ENCODE data around the gene PTPRF.
A peak's percentile ranks its signal among the peaks of the same experiment; 100 is the strongest.
"Not testable (repeated sequence)": the region's sequence is repeated elsewhere in the genome, so short reads cannot be mapped to it uniquely, and the experiment has no call there.

The PTPRF gene

GRCh38 chr1:43547538-43548072, 16.9 kb downstream of the PTPRF start:
- H3K9me3 ChIP-seq (ENCODE audit: control extremely low read depth in 1 of 5, control insufficient read depth in 4 of 5, insufficient read depth in 2 of 5, low read depth in 1 of 5, low read length in 4 of 5) = no peaks in the 10 kb centered on the region
- H3K4me1 ChIP-seq (ENCODE audit: control extremely low read depth in 1 of 4, control insufficient read depth in 4 of 4, insufficient read depth in 4 of 4, low read length in 3 of 4) = peaks cover 0 to 6% (median 4%) of the 10 kb centered on the region in 4 experiments
- no peak for DNase-seq
- 93% methylated on average over 9 of the region's 11 CpGs for WGBS (ENCODE audit: insufficient coverage)
- H3K4me3 ChIP-seq (ENCODE audit: control insufficient read depth in 1 of 7, extremely low read depth in 1 of 7, insufficient read depth in 4 of 7, low read depth in 2 of 7, low read length in 6 of 7) = no peak overlapping the region
- ChIA-PET POLR2A (no interaction called here), CTCF (interaction anchor here (1.9 kb wide), 1 partner anchor 10 kb away, joined by 6 read pairs; no protein-coding TSS in a partner anchor)
- no peaks in the 10 kb centered on the region for H3K36me3 ChIP-seq (ENCODE audit: control insufficient read depth in 4 of 4, insufficient read depth in 4 of 4, low read length in 3 of 4)
- peaks cover 0 to 5% (median 0%) of the 10 kb centered on the region in 5 experiments for H3K27me3 ChIP-seq (replicated peaks in 2 of 5; ENCODE audit: control insufficient read depth in 4 of 5, insufficient read depth in 5 of 5, low read length in 4 of 5)
- H3K27ac ChIP-seq (ENCODE audit: insufficient read depth in 1 of 2, low read depth in 1 of 2, low read length in 2 of 2, poor library complexity in 1 of 2, severe bottlenecking in 2 of 2) = no peak overlapping the region

- 95% methylated on average over 15 of the region's 18 CpGs for WGBS (ENCODE audit: insufficient coverage)
- CTCF ChIA-PET = interaction anchor here (1.9 kb wide), 1 partner anchor 11 kb away, joined by 6 read pairs; no protein-coding TSS in a partner anchor
- POLR2A ChIA-PET = no interaction called here
- Histone ChIP-seq H3K4me1 (ENCODE audit: control extremely low read depth in 1 of 4, control insufficient read depth in 4 of 4, insufficient read depth in 4 of 4, low read length in 3 of 4) (peaks cover 0 to 6% (median 4%) of the 10 kb centered on the region in 4 experiments), H3K9me3 (ENCODE audit: control extremely low read depth in 1 of 5, control insufficient read depth in 4 of 5, insufficient read depth in 2 of 5, low read depth in 1 of 5, low read length in 4 of 5) (no peaks in the 10 kb centered on the region), H3K27ac (ENCODE audit: insufficient read depth in 1 of 2, low read depth in 1 of 2, low read length in 2 of 2, poor library complexity in 1 of 2, severe bottlenecking in 2 of 2) (no peak overlapping the region), H3K27me3 (replicated peaks in 2 of 5; ENCODE audit: control insufficient read depth in 4 of 5, insufficient read depth in 5 of 5, low read length in 4 of 5) (peaks cover 0 to 5% (median 0%) of the 10 kb centered on the region in 5 experiments), H3K36me3 (ENCODE audit: control insufficient read depth in 4 of 4, insufficient read depth in 4 of 4, low read length in 3 of 4) (no peaks in the 10 kb centered on the region), H3K4me3 (ENCODE audit: control insufficient read depth in 1 of 7, extremely low read depth in 1 of 7, insufficient read depth in 4 of 7, low read depth in 2 of 7, low read length in 6 of 7) (no peak overlapping the region)
- no peak for DNase-seq
Observed at GRCh38 chr1:43548285-43549271, 17.9 kb downstream of the PTPRF start.

DNA sequence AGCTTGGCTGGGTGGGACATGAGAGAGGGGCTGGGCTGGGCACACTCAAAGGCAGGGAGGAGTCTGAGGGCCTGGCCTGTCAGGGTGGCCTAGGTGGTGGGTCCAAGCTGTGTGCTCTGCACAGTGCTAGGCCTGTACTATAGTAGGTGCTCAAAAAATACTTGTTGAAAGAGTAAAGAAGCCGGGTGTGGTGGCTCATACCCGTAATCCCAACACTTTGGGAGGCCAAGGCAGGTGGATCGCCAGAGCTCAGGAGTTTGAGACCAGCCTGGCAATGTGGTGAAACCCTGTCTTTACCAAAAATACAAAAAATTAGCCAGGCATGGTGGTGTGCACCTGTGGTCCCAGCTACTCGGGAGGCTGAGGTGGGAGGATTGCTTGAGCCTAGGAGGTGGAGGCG, 18.7 kb downstream of the PTPRF start:
- H3K4me1 ChIP-seq (ENCODE audit: control extremely low read depth in 1 of 4, control insufficient read depth in 4 of 4, insufficient read depth in 4 of 4, low read length in 3 of 4); POLR2A ChIA-PET; H3K27me3 ChIP-seq (replicated peaks in 2 of 5; ENCODE audit: control insufficient read depth in 4 of 5, insufficient read depth in 5 of 5, low read length in 4 of 5); H3K27ac ChIP-seq (ENCODE audit: insufficient read depth in 1 of 2, low read depth in 1 of 2, low read length in 2 of 2, poor library complexity in 1 of 2, severe bottlenecking in 2 of 2); H3K36me3 ChIP-seq (ENCODE audit: control insufficient read depth in 4 of 4, insufficient read depth in 4 of 4, low read length in 3 of 4); DNase-seq; H3K9me3 ChIP-seq (ENCODE audit: control extremely low read depth in 1 of 5, control insufficient read depth in 4 of 5, insufficient read depth in 2 of 5, low read depth in 1 of 5, low read length in 4 of 5); H3K4me3 ChIP-seq (ENCODE audit: control insufficient read depth in 1 of 7, extremely low read depth in 1 of 7, insufficient read depth in 4 of 7, low read depth in 2 of 7, low read length in 6 of 7): not testable (repeated sequence)
- 98% methylated on average over 5 of the region's 5 CpGs for WGBS (ENCODE audit: insufficient coverage)
- CTCF ChIA-PET = interaction anchor here (1.9 kb wide), 1 partner anchor 12 kb away, joined by 6 read pairs; no protein-coding TSS in a partner anchor

GRCh38 chr1:43549921-43550597, 19.4 kb downstream of the PTPRF start:
- Histone ChIP-seq H3K4me1 (ENCODE audit: control extremely low read depth in 1 of 4, control insufficient read depth in 4 of 4, insufficient read depth in 4 of 4, low read length in 3 of 4) (peaks cover 0 to 6% (median 4%) of the 10 kb centered on the region in 4 experiments), H3K36me3 (ENCODE audit: control insufficient read depth in 4 of 4, insufficient read depth in 4 of 4, low read length in 3 of 4) (no peaks in the 10 kb centered on the region), H3K27me3 (replicated peaks in 2 of 5; ENCODE audit: control insufficient read depth in 4 of 5, insufficient read depth in 5 of 5, low read length in 4 of 5) (peaks cover 0 to 3% (median 0%) of the 10 kb centered on the region in 5 experiments), H3K9me3 (ENCODE audit: control extremely low read depth in 1 of 5, control insufficient read depth in 4 of 5, insufficient read depth in 2 of 5, low read depth in 1 of 5, low read length in 4 of 5) (no peaks in the 10 kb centered on the region), H3K4me3 (ENCODE audit: control insufficient read depth in 1 of 7, extremely low read depth in 1 of 7, insufficient read depth in 4 of 7, low read depth in 2 of 7, low read length in 6 of 7) (peak overlapping the region in 6 of 7 experiments; percentile 3 to 77 (median 46)), H3K27ac (ENCODE audit: insufficient read depth in 1 of 2, low read depth in 1 of 2, low read length in 2 of 2, poor library complexity in 1 of 2, severe bottlenecking in 2 of 2) (no peak overlapping the region)
- whole genome bisulfite sequencing (ENCODE audit: insufficient coverage) = 10% methylated on average over 26 of the region's 30 CpGs
- CTCF ChIA-PET = interaction anchor here (1.2 kb wide), 1 partner anchor 43 kb away, joined by 4 read pairs; no protein-coding TSS in a partner anchor
- POLR2A ChIA-PET = interaction anchor here (0.6 kb wide), 2 partner anchors 96 to 117 kb away, joined by 3 to 5 read pairs; partner anchors contain the start of gene HYI
- peak in 2 of 3 donors; percentile 28 to 40 for DNase-seq

DNA sequence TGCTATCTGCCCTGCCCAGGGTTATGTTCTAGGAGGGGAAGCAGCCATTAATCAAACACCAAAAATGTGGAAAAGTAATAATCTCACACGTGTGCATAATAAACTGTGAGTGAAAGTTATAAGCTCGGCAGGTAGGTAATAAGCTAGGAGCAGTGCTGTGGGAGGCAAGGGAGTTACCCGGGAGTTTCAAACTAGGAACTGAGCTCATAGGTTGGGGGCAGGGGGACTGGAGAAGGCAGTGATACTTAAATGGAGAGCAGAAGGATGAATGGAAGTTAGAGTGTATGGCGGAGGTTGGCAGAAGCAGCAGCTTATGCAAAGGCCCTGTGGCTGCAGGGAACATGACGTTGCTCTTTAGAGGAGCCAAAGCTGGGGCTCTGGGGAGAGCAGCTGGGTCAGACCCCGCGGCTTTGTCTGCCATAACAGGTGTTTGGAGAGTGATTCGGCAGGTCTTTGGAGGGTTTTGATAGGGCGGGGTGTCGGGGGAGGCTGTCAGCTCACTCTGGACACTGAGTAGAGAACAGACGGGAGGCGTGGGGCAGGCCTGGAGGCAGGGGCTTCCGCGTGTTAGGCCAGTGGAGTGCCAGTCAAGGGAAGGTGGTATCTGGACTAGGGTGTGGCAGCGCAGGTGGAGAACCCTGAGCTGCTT, 20.0 kb downstream of the PTPRF start:
- ChIA-PET POLR2A (no interaction called here), CTCF (interaction anchor here (0.5 to 1.5 kb wide), 4 partner anchors 18 to 189 kb away, joined by 3 to 5 read pairs (median 4); no protein-coding TSS in a partner anchor)
- no peak for DNase-seq
- peaks cover 0 to 3% (median 0%) of the 10 kb centered on the region in 5 experiments for H3K27me3 ChIP-seq (replicated peaks in 2 of 5; ENCODE audit: control insufficient read depth in 4 of 5, insufficient read depth in 5 of 5, low read length in 4 of 5)
- 85% methylated on average over 12 of the region's 15 CpGs for WGBS (ENCODE audit: insufficient coverage)
- H3K27ac ChIP-seq (ENCODE audit: insufficient read depth in 1 of 2, low read depth in 1 of 2, low read length in 2 of 2, poor library complexity in 1 of 2, severe bottlenecking in 2 of 2) = no peak overlapping the region
- no peaks in the 10 kb centered on the region for H3K9me3 ChIP-seq (ENCODE audit: control extremely low read depth in 1 of 5, control insufficient read depth in 4 of 5, insufficient read depth in 2 of 5, low read depth in 1 of 5, low read length in 4 of 5)
- no peaks in the 10 kb centered on the region for H3K36me3 ChIP-seq (ENCODE audit: control insufficient read depth in 4 of 4, insufficient read depth in 4 of 4, low read length in 3 of 4)
- peak overlapping the region in 6 of 7 experiments; percentile 3 to 77 (median 46) for H3K4me3 ChIP-seq (ENCODE audit: control insufficient read depth in 1 of 7, extremely low read depth in 1 of 7, insufficient read depth in 4 of 7, low read depth in 2 of 7, low read length in 6 of 7)
- peaks cover 0 to 6% (median 4%) of the 10 kb centered on the region in 4 experiments for H3K4me1 ChIP-seq (ENCODE audit: control extremely low read depth in 1 of 4, control insufficient read depth in 4 of 4, insufficient read depth in 4 of 4, low read length in 3 of 4)

GRCh38 chr1:43551396-43551888, 20.8 kb downstream of the PTPRF start:
- no peak overlapping the region for H3K4me3 ChIP-seq (ENCODE audit: control insufficient read depth in 1 of 7, extremely low read depth in 1 of 7, insufficient read depth in 4 of 7, low read depth in 2 of 7, low read length in 6 of 7)
- no peaks in the 10 kb centered on the region for H3K9me3 ChIP-seq (ENCODE audit: control extremely low read depth in 1 of 5, control insufficient read depth in 4 of 5, insufficient read depth in 2 of 5, low read depth in 1 of 5, low read length in 4 of 5)
- H3K36me3 ChIP-seq (ENCODE audit: control insufficient read depth in 4 of 4, insufficient read depth in 4 of 4, low read length in 3 of 4) = no peaks in the 10 kb centered on the region
- 98% methylated on average over 4 of the region's 7 CpGs for WGBS (ENCODE audit: insufficient coverage)
- no peak overlapping the region for H3K27ac ChIP-seq (ENCODE audit: insufficient read depth in 1 of 2, low read depth in 1 of 2, low read length in 2 of 2, poor library complexity in 1 of 2, severe bottlenecking in 2 of 2)
- H3K4me1 ChIP-seq (ENCODE audit: control extremely low read depth in 1 of 4, control insufficient read depth in 4 of 4, insufficient read depth in 4 of 4, low read length in 3 of 4) = peaks cover 0 to 6% (median 4%) of the 10 kb centered on the region in 4 experiments
- DNase-seq = no peak
- ChIA-PET CTCF (interaction anchor here (0.5 to 1.5 kb wide), 6 partner anchors 18 to 1316 kb away, joined by 3 to 5 read pairs (median 3); no protein-coding TSS in a partner anchor), POLR2A (no interaction called here)
- H3K27me3 ChIP-seq (replicated peaks in 2 of 5; ENCODE audit: control insufficient read depth in 4 of 5, insufficient read depth in 5 of 5, low read length in 4 of 5) = peaks cover 0 to 3% (median 0%) of the 10 kb centered on the region in 5 experiments

Data from common myeloid progenitor, CD34-positive (primary cell).